Pulmonary artery endothelial cell (primary cell): ENCODE data around the gene DOCK2. TPM values are rescaled to one million over a fixed set of nuclear protein-coding genes. Genes with fewer than 3 reads are reported as not detected.

Experiments used
- DNase-seq: peaks from one replicate; pipeline ENCODE4 v3.0.0-alpha.2; 2011; ENCODE audit warnings: low read depth, low spot score
- total RNA-seq: library from RNA; depleted of rRNA; stranded (reverse); fragments of >200 nt; gene quantifications from 2 replicates; pipeline ENCODE4 v1.2.3, GENCODE V29; 2014

Gene DOCK2
- total RNA-seq, 1 donor from 2014 or later: 0.20 TPM

GRCh38 chr5:169901896-169902295 lies 264.8 kb downstream of the DOCK2 start:
- no peak for DNase-seq

- no peak for DNase-seq
Measured at GRCh38 chr5:169904059-169904458, 267.0 kb downstream of the DOCK2 start.

GRCh38 chr5:169904508-169904907 lies 267.4 kb downstream of the DOCK2 start:
- no peak for DNase-seq

- DNase-seq: no peak
Measured at GRCh38 chr5:169905017-169905416, 267.9 kb downstream of the DOCK2 start.

- no peak for DNase-seq
Measured at GRCh38 chr5:169906745-169907649, 269.9 kb downstream of the DOCK2 start.

GRCh38 chr5:169908864-169909263 lies 271.8 kb downstream of the DOCK2 start:
- DNase-seq: no peak

- no peak for DNase-seq
Measured at GRCh38 chr5:169909945-169910344, 272.9 kb downstream of the DOCK2 start.

GRCh38 chr5:169910393-169910792 lies 273.3 kb downstream of the DOCK2 start:
- no peak for DNase-seq

GRCh38 chr5:169911448-169912212 lies 274.6 kb downstream of the DOCK2 start:
- DNase-seq: no peak

- DNase-seq: no peak
Measured at GRCh38 chr5:169913479-169913878, 276.4 kb downstream of the DOCK2 start.

GRCh38 chr5:169914766-169915165 lies 277.7 kb downstream of the DOCK2 start:
- DNase-seq: no peak

- DNase-seq: no peak
Measured at GRCh38 chr5:169917500-169917899, 280.4 kb downstream of the DOCK2 start.

GRCh38 chr5:169918228-169918627 lies 281.2 kb downstream of the DOCK2 start:
- no peak for DNase-seq

GRCh38 chr5:169920474-169920873 lies 283.4 kb downstream of the DOCK2 start:
- DNase-seq: no peak

- no peak for DNase-seq
Measured at GRCh38 chr5:169921384-169921783, 284.3 kb downstream of the DOCK2 start.

GRCh38 chr5:169921949-169922348 lies 284.9 kb downstream of the DOCK2 start:
- DNase-seq: no peak

- no peak for DNase-seq
Measured at GRCh38 chr5:169922474-169922873, 285.4 kb downstream of the DOCK2 start.

- no peak for DNase-seq
Measured at GRCh38 chr5:169923988-169924387, 286.9 kb downstream of the DOCK2 start.

GRCh38 chr5:169933127-169933526 lies 296.1 kb downstream of the DOCK2 start:
- no peak for DNase-seq

- no peak for DNase-seq
Measured at GRCh38 chr5:169933616-169934015, 296.5 kb downstream of the DOCK2 start.

- DNase-seq: no peak
Measured at GRCh38 chr5:169934990-169935389, 297.9 kb downstream of the DOCK2 start.

GRCh38 chr5:169935762-169936161 lies 298.7 kb downstream of the DOCK2 start:
- no peak for DNase-seq

GRCh38 chr5:169938439-169938838 lies 301.4 kb downstream of the DOCK2 start:
- DNase-seq: no peak
